Trophoblast cell (in vitro differentiated cells and primary cell): ENCODE measurements around the gene TIMP3.

Source experiments
- DNase-seq, 2 donors: peaks; one replicate each; pipeline ENCODE4 v3.0.0-alpha.2; 2016
- H2AFZ ChIP-seq: 2 replicates; pipeline ENCODE4 v1.6.1; 2013; ENCODE audit warnings: low read length, moderate library complexity, mild to moderate bottlenecking; ENCODE audit not compliant: insufficient read depth, poor library complexity
- H2AK5ac ChIP-seq: 2 replicates; pipeline ENCODE4 v1.6.1; 2013; ENCODE audit warnings: mild to moderate bottlenecking, low read length
- H2BK120ac ChIP-seq: 2 replicates; pipeline ENCODE4 v1.6.1; 2013; ENCODE audit warnings: low read length, mild to moderate bottlenecking, moderate library complexity; ENCODE audit not compliant: insufficient read depth, poor library complexity
- H2BK12ac ChIP-seq: 2 replicates; pipeline ENCODE4 v1.6.1; 2013; ENCODE audit warnings: mild to moderate bottlenecking, low read length, moderate library complexity
- H2BK5ac ChIP-seq: 2 replicates; pipeline ENCODE4 v1.6.1; 2013; ENCODE audit warnings: low read length, low read depth, moderate library complexity, mild to moderate bottlenecking; ENCODE audit not compliant: poor library complexity
- H3K14ac ChIP-seq: 2 replicates; pipeline ENCODE4 v1.6.1; 2013; ENCODE audit warnings: mild to moderate bottlenecking, low read length
- H3K18ac ChIP-seq: 2 replicates; pipeline ENCODE4 v1.6.1; 2013; ENCODE audit warnings: mild to moderate bottlenecking, low read length
- H3K23ac ChIP-seq: 2 replicates; pipeline ENCODE4 v1.6.1; 2013; ENCODE audit warnings: low read length
- H3K27ac ChIP-seq: 2 replicates; pipeline ENCODE4 v1.5.1; 2013; ENCODE audit warnings: low read depth, mild to moderate bottlenecking, inconsistent platforms, low read length, moderate library complexity
- H3K27me3 ChIP-seq: 2 replicates; pipeline ENCODE4 v1.6.1; 2013; ENCODE audit warnings: inconsistent platforms, mild to moderate bottlenecking, low read length, moderate library complexity; ENCODE audit not compliant: insufficient read depth
- H3K36me3 ChIP-seq, 2 experiments: 1 replicate in 1 of 2; 2 replicates in 1 of 2; pipeline ENCODE4 v1.6.1; 2013; ENCODE audit warnings: low read length in 2 of 2, mild to moderate bottlenecking in 2 of 2, moderate library complexity in 1 of 2; ENCODE audit not compliant: insufficient read depth in 2 of 2, control insufficient read depth in 1 of 2
- H3K4ac ChIP-seq: 2 replicates; pipeline ENCODE4 v1.6.1; 2013; ENCODE audit warnings: low read depth, mild to moderate bottlenecking, low read length, moderate library complexity
- H3K4me1 ChIP-seq, 2 experiments: 1 replicate in 1 of 2; 2 replicates in 1 of 2; pipeline ENCODE4 v1.6.1; 2013; ENCODE audit warnings: low read length in 2 of 2, mild to moderate bottlenecking in 2 of 2, moderate library complexity in 1 of 2; ENCODE audit not compliant: insufficient read depth in 2 of 2, control insufficient read depth in 1 of 2
- H3K4me2 ChIP-seq: 2 replicates; pipeline ENCODE4 v1.6.1; 2013; ENCODE audit warnings: inconsistent platforms, mild to moderate bottlenecking, low read length, moderate library complexity
- H3K4me3 ChIP-seq: 2 replicates; pipeline ENCODE4 v1.5.1; 2013; ENCODE audit warnings: mild to moderate bottlenecking, low read depth, low read length, inconsistent platforms
- H3K79me1 ChIP-seq: one replicate; pipeline ENCODE4 v1.6.1; 2013; ENCODE audit warnings: low read length
- H3K79me2 ChIP-seq: 2 replicates; pipeline ENCODE4 v1.6.1; 2013; ENCODE audit warnings: low read length, mild to moderate bottlenecking; ENCODE audit not compliant: control insufficient read depth, insufficient read depth, poor library complexity
- H3K9ac ChIP-seq: 2 replicates; pipeline ENCODE4 v1.6.1; 2013; ENCODE audit warnings: mild to moderate bottlenecking, low read length
- H3K9me3 ChIP-seq: 2 replicates; pipeline ENCODE4 v1.6.1; 2013; ENCODE audit warnings: low read depth, mild to moderate bottlenecking, control low read depth, inconsistent platforms, low read length; ENCODE audit not compliant: insufficient read depth
- H4K12ac ChIP-seq: 2 replicates; pipeline ENCODE4 v1.6.1; 2013; ENCODE audit warnings: low read depth, mild to moderate bottlenecking, low read length, moderate library complexity
- H4K8ac ChIP-seq: 2 replicates; pipeline ENCODE4 v1.6.1; 2013; ENCODE audit warnings: low read depth, mild to moderate bottlenecking, low read length, moderate library complexity
- H4K91ac ChIP-seq: one replicate; pipeline ENCODE4 v1.6.1; 2013; ENCODE audit warnings: low read depth, mild to moderate bottlenecking, low read length, moderate library complexity
- WGBS: extraction: QIAGEN DNeasy Blood & Tissue Kit; methylation state at CpG from one replicate; pipeline ENCODE4 v1.1.7; 2013; ENCODE audit warnings: missing lambda C conversion rate; ENCODE audit not compliant: insufficient read length, insufficient coverage; ENCODE audit errors: extremely low coverage; 5-methylcytosine and 5-hydroxymethylcytosine counted together

TIMP3 gene

DNA sequence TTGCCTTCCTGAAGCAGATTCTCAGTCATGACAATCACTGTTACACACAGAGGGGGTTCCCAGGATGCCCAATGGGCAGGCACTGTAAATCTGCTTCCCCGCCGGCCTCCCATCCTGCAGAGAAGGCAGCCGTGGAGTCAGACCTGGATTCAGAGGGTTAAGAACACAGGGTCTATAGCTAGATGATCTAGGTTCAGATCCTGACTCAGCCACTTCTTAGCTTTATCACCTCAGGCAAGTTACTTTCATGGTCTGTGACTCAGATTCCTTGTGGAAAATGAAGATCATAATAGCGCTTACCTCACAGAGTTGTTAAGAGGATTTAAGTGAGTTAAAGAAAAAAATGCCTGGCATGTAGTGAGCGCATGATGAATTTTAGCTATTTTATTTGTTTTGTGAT lies 95.9 kb downstream of the TIMP3 start:
- H3K18ac ChIP-seq = no peak overlapping the region
- H2BK120ac ChIP-seq = peak overlapping the region; percentile 48
- H2AFZ ChIP-seq = no peak overlapping the region
- H3K23ac ChIP-seq = no peak overlapping the region
- no peak overlapping the region for H3K9ac ChIP-seq
- H3K4ac ChIP-seq = no peak overlapping the region
- H3K79me2 ChIP-seq = no peaks in the 10 kb centered on the region
- WGBS = no CpG with 5 or more reads among the region's 5 CpGs
- H4K91ac ChIP-seq = peak overlapping the region; percentile 30
- H2AK5ac ChIP-seq = no peak overlapping the region
- peak; percentile 74 to 98 for DNase-seq
- H3K4me3 ChIP-seq = no peak overlapping the region
- peaks cover 3% of the 10 kb centered on the region for H3K9me3 ChIP-seq
- peaks cover 3% of the 10 kb centered on the region for H3K79me1 ChIP-seq
- peak overlapping the region; percentile 71 for H3K27ac ChIP-seq
- peak overlapping the region; percentile 33 for H3K14ac ChIP-seq
- no peaks in the 10 kb centered on the region for H3K36me3 ChIP-seq
- H2BK5ac ChIP-seq = no peak overlapping the region
- peak overlapping the region; percentile 23 for H2BK12ac ChIP-seq
- H4K8ac ChIP-seq = peak overlapping the region; percentile 14
- H4K12ac ChIP-seq = no peak overlapping the region
- peaks cover 3 to 5% of the 10 kb centered on the region in 2 experiments for H3K4me1 ChIP-seq
- H3K4me2 ChIP-seq = no peak overlapping the region
- no peaks in the 10 kb centered on the region for H3K27me3 ChIP-seq

DNA sequence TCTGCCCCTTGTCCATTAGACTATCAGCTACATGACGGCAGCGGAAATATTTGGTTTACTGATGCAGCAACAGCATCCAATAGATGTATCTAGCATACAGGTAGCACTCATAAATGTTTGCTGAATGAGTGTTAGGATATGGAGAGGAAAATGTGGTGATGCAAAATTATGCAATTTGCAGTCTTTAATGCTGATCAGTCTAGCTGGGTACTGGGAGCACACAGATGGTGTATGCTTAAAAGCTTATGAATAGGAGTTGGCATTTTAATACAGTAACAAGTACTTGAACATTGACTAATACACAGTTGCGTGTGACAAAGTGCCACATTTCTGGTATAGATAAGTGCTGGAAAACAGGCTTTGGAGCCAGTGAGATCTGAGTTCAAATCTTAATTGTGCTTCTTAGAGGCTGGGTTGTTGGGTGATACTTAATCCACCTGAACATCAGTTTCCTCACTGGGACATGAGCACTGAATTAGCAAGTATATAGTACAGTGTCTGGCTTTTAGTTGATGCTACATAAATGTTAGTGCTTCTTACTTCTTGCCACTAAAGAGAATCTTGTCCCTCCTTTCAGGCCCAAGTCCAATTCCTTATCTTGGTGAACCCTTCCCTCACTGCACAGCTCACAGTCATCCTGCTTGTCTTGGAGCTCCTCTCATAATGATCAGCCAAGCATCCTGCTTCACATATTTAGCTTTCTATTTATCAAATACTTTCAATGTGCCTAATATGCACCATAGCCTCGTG lies 99.6 kb downstream of the TIMP3 start:
- no peaks in the 10 kb centered on the region for H3K9me3 ChIP-seq
- H3K79me1 ChIP-seq = peaks cover 5% of the 10 kb centered on the region
- H2BK120ac ChIP-seq = no peak overlapping the region
- WGBS = no CpG with 5 or more reads among the region's 4 CpGs
- H3K79me2 ChIP-seq = no peaks in the 10 kb centered on the region
- no peak overlapping the region for H3K14ac ChIP-seq
- H2BK5ac ChIP-seq = no peak overlapping the region
- H3K27me3 ChIP-seq = no peaks in the 10 kb centered on the region
- H3K23ac ChIP-seq = no peak overlapping the region
- H3K36me3 ChIP-seq = no peaks in the 10 kb centered on the region
- H3K4ac ChIP-seq = no peak overlapping the region
- H3K9ac ChIP-seq = no peak overlapping the region
- no peak overlapping the region for H2AFZ ChIP-seq
- H3K4me3 ChIP-seq = no peak overlapping the region
- H3K4me2 ChIP-seq = no peak overlapping the region
- H3K4me1 ChIP-seq = peaks cover 5 to 6% of the 10 kb centered on the region in 2 experiments
- no peak overlapping the region for H2AK5ac ChIP-seq
- H4K12ac ChIP-seq = no peak overlapping the region
- H3K18ac ChIP-seq = no peak overlapping the region
- no peak overlapping the region for H3K27ac ChIP-seq
- no peak overlapping the region for H4K8ac ChIP-seq
- peak; percentile 67 to 93 for DNase-seq
- H4K91ac ChIP-seq = no peak overlapping the region
- H2BK12ac ChIP-seq = no peak overlapping the region

DNA sequence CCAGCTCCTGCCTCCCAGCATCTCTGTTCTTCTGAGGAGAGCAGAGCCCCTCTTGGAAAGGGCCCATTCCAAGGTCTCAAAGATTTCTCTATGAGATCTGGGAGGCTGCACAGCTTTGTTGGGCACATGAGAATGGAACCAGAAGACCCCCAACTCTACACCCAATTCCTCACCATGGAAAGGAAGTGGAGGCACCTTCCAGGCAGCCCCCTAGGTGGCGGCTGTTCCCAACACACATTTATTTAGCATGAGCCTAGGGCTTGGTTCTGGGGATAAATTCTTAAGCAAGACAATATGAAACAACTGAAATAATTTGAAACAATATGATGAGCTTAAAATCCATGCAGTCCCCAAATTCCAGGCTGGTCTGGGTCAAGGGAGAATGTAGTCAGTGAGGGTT lies 100.4 kb downstream of the TIMP3 start:
- no peak overlapping the region for H3K27ac ChIP-seq
- H3K36me3 ChIP-seq = no peaks in the 10 kb centered on the region
- no peak overlapping the region for H3K18ac ChIP-seq
- H3K4me3 ChIP-seq = no peak overlapping the region
- H2BK120ac ChIP-seq = no peak overlapping the region
- no peaks in the 10 kb centered on the region for H3K27me3 ChIP-seq
- H2AFZ ChIP-seq = no peak overlapping the region
- H3K79me2 ChIP-seq = no peaks in the 10 kb centered on the region
- WGBS = no CpG with 5 or more reads among the region's 1 CpG
- no peak overlapping the region for H4K12ac ChIP-seq
- no peak overlapping the region for H3K4me2 ChIP-seq
- H2AK5ac ChIP-seq = no peak overlapping the region
- H3K23ac ChIP-seq = no peak overlapping the region
- H3K9ac ChIP-seq = no peak overlapping the region
- peaks cover 5% of the 10 kb centered on the region for H3K79me1 ChIP-seq
- no peak overlapping the region for H3K14ac ChIP-seq
- no peak overlapping the region for H4K8ac ChIP-seq
- H3K4me1 ChIP-seq = peaks cover 5 to 6% of the 10 kb centered on the region in 2 experiments
- no peak overlapping the region for H3K4ac ChIP-seq
- H2BK5ac ChIP-seq = no peak overlapping the region
- no peak for DNase-seq
- H2BK12ac ChIP-seq = no peak overlapping the region
- no peak overlapping the region for H4K91ac ChIP-seq
- H3K9me3 ChIP-seq = no peaks in the 10 kb centered on the region

DNA sequence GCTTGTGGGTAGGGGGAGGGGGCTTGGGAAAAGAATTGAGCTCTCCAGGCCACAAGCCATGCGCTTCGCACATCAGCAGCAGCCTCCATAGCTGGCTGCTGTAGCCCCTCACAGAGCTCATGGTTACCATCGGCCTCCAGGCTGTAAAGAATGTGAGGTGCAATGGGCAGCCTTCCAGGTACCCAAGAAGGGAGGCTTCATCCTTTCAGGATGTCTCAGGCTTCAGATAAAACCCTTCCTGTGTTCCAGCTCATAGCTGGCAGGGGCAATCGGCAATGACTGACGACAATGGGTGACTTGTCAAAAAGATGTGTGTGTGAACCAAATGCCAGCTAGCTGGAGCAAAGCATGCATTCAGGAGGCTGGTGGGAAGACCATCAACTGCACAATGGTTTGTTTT lies 102.0 kb downstream of the TIMP3 start:
- Histone ChIP-seq H3K9ac (no peak overlapping the region), H4K91ac (no peak overlapping the region), H3K79me1 (peaks cover 2% of the 10 kb centered on the region), H3K14ac (no peak overlapping the region), H4K12ac (no peak overlapping the region), H3K4ac (no peak overlapping the region), H3K4me2 (no peak overlapping the region), H4K8ac (no peak overlapping the region), H3K4me3 (no peak overlapping the region), H2AFZ (no peak overlapping the region), H3K23ac (no peak overlapping the region), H2BK5ac (no peak overlapping the region), H3K27me3 (no peaks in the 10 kb centered on the region), H3K79me2 (no peaks in the 10 kb centered on the region), H3K9me3 (no peaks in the 10 kb centered on the region), H3K18ac (no peak overlapping the region), H3K4me1 (peaks cover 0 to 3% of the 10 kb centered on the region in 2 experiments), H3K27ac (no peak overlapping the region), H2AK5ac (no peak overlapping the region), H3K36me3 (no peaks in the 10 kb centered on the region), H2BK12ac (no peak overlapping the region), H2BK120ac (no peak overlapping the region)
- whole genome bisulfite sequencing = no CpG with 5 or more reads among the region's 5 CpGs
- DNase-seq = no peak
